ENCODE data around the gene DCTD.

GRCh38 chr4:182904211-182904761 is 12.9 kb downstream of the DCTD start:
- no peak for TF ChIP-seq CTCF (conservative IDR thresholded peaks at IDR 0.05 in 1 of 2, IDR thresholded peaks at IDR 0.05 in 1 of 2; ENCODE audit: low read depth in 1 of 2, low read length in 2 of 2)
- TF ChIP-seq EZH2 (IDR thresholded peaks at IDR 0.05; ENCODE audit: low read length, missing control alignments) = no peak

Data from fibroblast of lung (primary cell).